Activated CD4-positive, alpha-beta T cell treated with anti-CD3 and anti-CD28 coated beads for 48 hours (primary cell): ENCODE measurements around the gene MAP4K4.

ENCODE experiments used
- DNase-seq: peaks from one replicate; pipeline ENCODE4 v3.0.0-alpha.2; 2020

MAP4K4 gene

GRCh38 chr2:101820519-101820918 lies 123.0 kb downstream of the MAP4K4 start:
- peak; percentile 44 for DNase-seq

GRCh38 chr2:101821059-101821805 lies 123.7 kb downstream of the MAP4K4 start:
- DNase-seq, result no peak

GRCh38 chr2:101821828-101822458 lies 124.4 kb downstream of the MAP4K4 start:
- DNase-seq, result no peak

- DNase-seq, result peak; percentile 79
Observed at GRCh38 chr2:101823347-101823791, 125.9 kb downstream of the MAP4K4 start.

- no peak for DNase-seq
Observed at GRCh38 chr2:101823859-101824258, 126.4 kb downstream of the MAP4K4 start.

GRCh38 chr2:101826716-101827115 lies 129.2 kb downstream of the MAP4K4 start:
- no peak for DNase-seq

GRCh38 chr2:101827246-101827645 lies 129.7 kb downstream of the MAP4K4 start:
- DNase-seq, result no peak

- DNase-seq, result no peak
Observed at GRCh38 chr2:101828257-101828656, 130.8 kb downstream of the MAP4K4 start.

- DNase-seq, result no peak
Observed at GRCh38 chr2:101828673-101829334, 131.3 kb downstream of the MAP4K4 start.

GRCh38 chr2:101829429-101829828 lies 131.9 kb downstream of the MAP4K4 start:
- DNase-seq, result no peak

GRCh38 chr2:101830146-101830545 lies 132.6 kb downstream of the MAP4K4 start:
- DNase-seq, result no peak

GRCh38 chr2:101830555-101830954 lies 133.0 kb downstream of the MAP4K4 start:
- DNase-seq, result peak; percentile 22

GRCh38 chr2:101831351-101831865 lies 133.9 kb downstream of the MAP4K4 start:
- DNase-seq, result peak; percentile 74

GRCh38 chr2:101832114-101832513 lies 134.6 kb downstream of the MAP4K4 start:
- DNase-seq, result no peak

GRCh38 chr2:101833890-101834523 lies 136.5 kb downstream of the MAP4K4 start:
- no peak for DNase-seq

GRCh38 chr2:101837354-101837753 lies 139.8 kb downstream of the MAP4K4 start:
- no peak for DNase-seq

GRCh38 chr2:101841679-101842327 lies 144.3 kb downstream of the MAP4K4 start:
- DNase-seq, result no peak

GRCh38 chr2:101842471-101842870 lies 145.0 kb downstream of the MAP4K4 start:
- DNase-seq, result no peak

- DNase-seq, result no peak
Observed at GRCh38 chr2:101843048-101843447, 145.5 kb downstream of the MAP4K4 start.

GRCh38 chr2:101843471-101843870 lies 146.0 kb downstream of the MAP4K4 start:
- DNase-seq, result no peak

- DNase-seq, result no peak
Observed at GRCh38 chr2:101844055-101844635, 146.6 kb downstream of the MAP4K4 start.

GRCh38 chr2:101846973-101847372 lies 149.5 kb downstream of the MAP4K4 start:
- no peak for DNase-seq
